ENCODE measurements around the gene CNTN5.

GRCh38 chr11:99333621-99334020 lies 312.9 kb downstream of the CNTN5 start:
- TF ChIP-seq RARB (CRISPR knock-in tag; IDR thresholded peaks at IDR 0.05) (no peak), ESRRG (CRISPR knock-in tag; IDR thresholded peaks at IDR 0.05) (no peak)

Measured in SK-N-SH treated with all-trans-retinoic acid at 6 μM for 48 hours (cell line).